ENCODE measurements around the gene TEC. TPM values are rescaled to one million over a fixed set of nuclear protein-coding genes. Genes with fewer than 3 reads are reported as not detected.

TEC gene
- total RNA-seq, 2 experiments from 2014 or later = 2.1 to 11.5 TPM

DNA sequence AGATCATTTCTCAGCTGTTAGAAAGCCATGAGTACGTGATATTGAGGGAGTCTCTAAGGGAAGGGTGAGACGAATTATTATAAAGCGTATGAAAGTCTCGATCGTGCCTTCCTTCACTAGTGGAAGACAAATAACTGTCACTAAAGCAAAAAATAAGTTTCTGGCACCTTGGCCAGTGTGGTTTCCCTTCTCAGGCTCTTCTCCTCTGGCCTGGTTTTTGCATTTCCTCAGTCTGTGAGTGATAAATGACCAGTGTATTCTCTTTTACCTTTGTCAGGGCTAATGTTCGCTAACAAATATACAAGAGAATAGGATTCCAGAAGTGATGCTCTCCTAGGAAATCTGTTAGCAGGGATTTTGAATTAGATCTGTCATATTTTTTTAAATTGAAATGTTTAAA lies 155.2 kb downstream of the TEC start:
- H3K79me2 ChIP-seq (ENCODE audit: insufficient read depth, low read depth, low read length) = no peaks in the 10 kb centered on the region
- no peaks in the 10 kb centered on the region for H4K20me1 ChIP-seq (ENCODE audit: insufficient read depth, low read length)
- H3K4me3 ChIP-seq (ENCODE audit: low read depth, low read length, poor library complexity, severe bottlenecking) = no peak overlapping the region
- no peak overlapping the region for H3K27ac ChIP-seq (ENCODE audit: low read depth, low read length, poor library complexity, severe bottlenecking)
- CTCF ChIA-PET (ENCODE audit: unreplicated experiment) = interaction anchor here (0.5 kb wide), 1 partner anchor 9 kb away, joined by 3 read pairs; no protein-coding TSS in a partner anchor
- no peak overlapping the region for H2AFZ ChIP-seq (ENCODE audit: low read length)
- H3K4me1 ChIP-seq (ENCODE audit: insufficient read depth, low read length, poor library complexity, severe bottlenecking) = no peaks in the 10 kb centered on the region
- DNase-seq (ENCODE audit: low spot score) = no peak
- no peak overlapping the region for H3K4me2 ChIP-seq (ENCODE audit: low read length)
- POLR2A ChIA-PET = interaction anchor here (0.6 kb wide), 1 partner anchor 179 kb away, joined by 3 read pairs; no protein-coding TSS in a partner anchor
- no TSS peak for BruUV-seq (replicated peaks)
- TF ChIP-seq CTCF (conservative IDR thresholded peaks at IDR 0.05; ENCODE audit: low read length) (no peak), EZH2phosphoT487 (IDR thresholded peaks at IDR 0.05; ENCODE audit: borderline replicate concordance, low read depth, low read length) (no peak)
- intact Hi-C loops (cut with micrococcal nuclease; ENCODE audit: unreplicated experiment) = loop anchor here (10.0 kb wide), 1 partner anchor 430 kb away; no protein-coding TSS in a partner anchor
- no peaks in the 10 kb centered on the region for H3K9me3 ChIP-seq (ENCODE audit: low read length)
- H3K9me2 ChIP-seq (ENCODE audit: insufficient read depth, low read length) = no peaks in the 10 kb centered on the region
- H3K36me3 ChIP-seq (ENCODE audit: insufficient read depth, low read length) = no peaks in the 10 kb centered on the region

- no peaks in the 10 kb centered on the region for H3K9me2 ChIP-seq (ENCODE audit: insufficient read depth, low read length)
- H3K36me3 ChIP-seq (ENCODE audit: insufficient read depth, low read length) = no peaks in the 10 kb centered on the region
- ChIA-PET CTCF (ENCODE audit: unreplicated experiment) (no interaction called here), POLR2A (no interaction called here)
- H3K4me2 ChIP-seq (ENCODE audit: low read length) = no peak overlapping the region
- no peaks in the 10 kb centered on the region for H4K20me1 ChIP-seq (ENCODE audit: insufficient read depth, low read length)
- H2AFZ ChIP-seq (ENCODE audit: low read length) = no peak overlapping the region
- intact Hi-C loops (cut with micrococcal nuclease; ENCODE audit: unreplicated experiment) = loop anchor here (10.0 kb wide), 1 partner anchor 433 kb away; no protein-coding TSS in a partner anchor
- no peak overlapping the region for H3K27ac ChIP-seq (ENCODE audit: low read depth, low read length, poor library complexity, severe bottlenecking)
- no peaks in the 10 kb centered on the region for H3K79me2 ChIP-seq (ENCODE audit: insufficient read depth, low read depth, low read length)
- no peaks in the 10 kb centered on the region for H3K9me3 ChIP-seq (ENCODE audit: low read length)
- no peak for TF ChIP-seq EZH2phosphoT487 (IDR thresholded peaks at IDR 0.05; ENCODE audit: borderline replicate concordance, low read depth, low read length)
- no peak for TF ChIP-seq CTCF (conservative IDR thresholded peaks at IDR 0.05; ENCODE audit: low read length)
- H3K4me3 ChIP-seq (ENCODE audit: low read depth, low read length, poor library complexity, severe bottlenecking) = no peak overlapping the region
- no peaks in the 10 kb centered on the region for H3K4me1 ChIP-seq (ENCODE audit: insufficient read depth, low read length, poor library complexity, severe bottlenecking)
- no TSS peak for BruUV-seq (replicated peaks)
- no peak for DNase-seq (ENCODE audit: low spot score)
Measured at GRCh38 chr4:48112017-48112667, 157.5 kb downstream of the TEC start.

GRCh38 chr4:48110452-48110978 lies 159.1 kb downstream of the TEC start:
- CTCF ChIA-PET (ENCODE audit: unreplicated experiment) = no interaction called here
- TF ChIP-seq CTCF (conservative IDR thresholded peaks at IDR 0.05; ENCODE audit: low read length) (no peak), EZH2phosphoT487 (IDR thresholded peaks at IDR 0.05; ENCODE audit: borderline replicate concordance, low read depth, low read length) (no peak)
- Histone ChIP-seq H3K9me3 (ENCODE audit: low read length) (no peaks in the 10 kb centered on the region), H3K27ac (ENCODE audit: low read depth, low read length, poor library complexity, severe bottlenecking) (no peak overlapping the region), H3K36me3 (ENCODE audit: insufficient read depth, low read length) (no peaks in the 10 kb centered on the region), H2AFZ (ENCODE audit: low read length) (no peak overlapping the region), H3K4me1 (ENCODE audit: insufficient read depth, low read length, poor library complexity, severe bottlenecking) (no peaks in the 10 kb centered on the region), H3K9me2 (ENCODE audit: insufficient read depth, low read length) (no peaks in the 10 kb centered on the region), H3K4me2 (ENCODE audit: low read length) (no peak overlapping the region), H4K20me1 (ENCODE audit: insufficient read depth, low read length) (no peaks in the 10 kb centered on the region), H3K4me3 (ENCODE audit: low read depth, low read length, poor library complexity, severe bottlenecking) (no peak overlapping the region), H3K79me2 (ENCODE audit: insufficient read depth, low read depth, low read length) (no peaks in the 10 kb centered on the region)
- no peak for DNase-seq (ENCODE audit: low spot score)
- POLR2A ChIA-PET = no interaction called here
- intact Hi-C loops (cut with micrococcal nuclease; ENCODE audit: unreplicated experiment) = loop anchor here (10.0 kb wide), 1 partner anchor 434 kb away; no protein-coding TSS in a partner anchor
- no TSS peak for BruUV-seq (replicated peaks)
